PC-3 (cell line): ENCODE measurements around the gene MTMR4. TPM values are rescaled to one million over a fixed set of nuclear protein-coding genes. Genes with fewer than 3 reads are reported as not detected.

Experiments used
- ATAC-seq: fragments of 200-7000 bp; cut with Tn5 transposase; 2 replicates; pipeline ENCODE4 v1.9.1; 2020; ENCODE audit warnings: mild to moderate bottlenecking, moderate library complexity
- BruUV-seq: library from RNA; stranded (reverse); fragments of 400-500 nt; replicated peaks from 2 replicates; lab custom pipeline; 2021; lab: Mats Ljungman, UMichigan
- CTCF ChIA-PET: fragments of 300-600 bp; sonication (Branson Sonifier 250); formaldehyde crosslinking; loops from one replicate; lab custom pipeline; 2022; ENCODE audit warnings: antibody characterized with exemption; lab: Charles Lee
- POLR2A ChIA-PET: fragments of 300-600 bp; sonication (Branson Sonifier 250); formaldehyde crosslinking; loops from one replicate; lab custom pipeline; 2022; ENCODE audit warnings: antibody characterized with exemption; ENCODE audit not compliant: unreplicated experiment; lab: Charles Lee
- DNase-seq: peaks from one replicate; pipeline ENCODE4 v3.0.0-alpha.2; 2015
- H2AFZ ChIP-seq: fragments of 300-600 bp; sonication (generic); 2 replicates; pipeline ENCODE4 v1.6.0; 2016; ENCODE audit warnings: antibody characterized with exemption, low read length
- H3F3A ChIP-seq: fragments of 300-600 bp; sonication (generic); one replicate; pipeline ENCODE4 v1.6.0; 2017; ENCODE audit warnings: antibody characterized with exemption, low read length, control low read depth, mild to moderate bottlenecking; ENCODE audit not compliant: unreplicated experiment
- H3K27ac ChIP-seq: fragments of 300-600 bp; sonication (generic); 2 replicates; pipeline ENCODE4 v1.5.1; 2016; ENCODE audit warnings: mild to moderate bottlenecking, low read length
- H3K27me3 ChIP-seq: fragments of 300-600 bp; sonication (generic); 2 replicates; pipeline ENCODE4 v1.6.1; 2016; ENCODE audit warnings: low read length, mixed read lengths
- H3K36me3 ChIP-seq: fragments of 300-600 bp; sonication (generic); 2 replicates; pipeline ENCODE4 v1.6.1; 2016; ENCODE audit warnings: low read depth, mixed run types, low read length, mixed read lengths
- H3K4me1 ChIP-seq: fragments of 300-600 bp; sonication (generic); 2 replicates; pipeline ENCODE4 v1.5.1; 2016; ENCODE audit warnings: low read length; ENCODE audit not compliant: insufficient read depth
- H3K4me2 ChIP-seq: fragments of 300-600 bp; sonication (generic); 2 replicates; pipeline ENCODE4 v1.6.0; 2016; ENCODE audit warnings: low read length
- H3K4me3 ChIP-seq: fragments of 300-600 bp; sonication (generic); 2 replicates; pipeline ENCODE4 v1.5.1; 2016; ENCODE audit warnings: mild to moderate bottlenecking, low read length, mixed read lengths
- H3K79me2 ChIP-seq: fragments of 300-600 bp; sonication (generic); 2 replicates; pipeline ENCODE4 v1.6.1; 2017; ENCODE audit warnings: low read length, mixed read lengths
- H3K9ac ChIP-seq: fragments of 300-600 bp; sonication (generic); 2 replicates; pipeline ENCODE4 v1.6.0; 2016; ENCODE audit warnings: mild to moderate bottlenecking, low read length
- H3K9me2 ChIP-seq: fragments of 300-600 bp; sonication (generic); replicated peaks from 2 replicates; pipeline ENCODE4 v1.6.1; 2016; ENCODE audit warnings: mixed run types, low read length, mixed read lengths
- H3K9me3 ChIP-seq: fragments of 300-600 bp; sonication (generic); 2 replicates; pipeline ENCODE4 v1.6.1; 2016; ENCODE audit warnings: low read length, mixed read lengths
- H4K20me1 ChIP-seq: fragments of 300-600 bp; sonication (generic); 2 replicates; pipeline ENCODE4 v1.6.1; 2016; ENCODE audit warnings: low read length, mixed read lengths
- EZH2 ChIP-seq: fragments of 300-600 bp; sonication (generic); IDR thresholded peaks from one replicate; pipeline ENCODE4 v1.6.1; 2017; ENCODE audit warnings: antibody characterized with exemption, mild to moderate bottlenecking, low read length; ENCODE audit not compliant: unreplicated experiment
- EZH2phosphoT487 ChIP-seq: fragments of 300-600 bp; sonication (generic); IDR thresholded peaks from 2 replicates; pipeline ENCODE4 v1.6.1; 2018; ENCODE audit warnings: mild to moderate bottlenecking, antibody characterized with exemption, low read length, borderline replicate concordance
- intact Hi-C: fragments of 100-400 bp; cut with micrococcal nuclease; formaldehyde crosslinking; loops from 2 replicates; pipeline ENCODE4 v1.9.0; 2023
- total RNA-seq: library from RNA; depleted of rRNA; stranded (reverse); fragments of >200 nt; gene quantifications from 2 replicates; pipeline ENCODE4 v1.2.3, GENCODE V29; 2014
- TF ChIP-seq, protein P1 (sequence below): fragments of 300-600 bp; sonication (generic); conservative IDR thresholded peaks from 2 replicates; pipeline ENCODE4 v1.5.1; 2017; ENCODE audit warnings: antibody characterized with exemption, low read depth, mild to moderate bottlenecking, low read length

The MTMR4 gene
- total RNA-seq, 1 experiment from 2014 or later, result 48.7 TPM

DNA sequence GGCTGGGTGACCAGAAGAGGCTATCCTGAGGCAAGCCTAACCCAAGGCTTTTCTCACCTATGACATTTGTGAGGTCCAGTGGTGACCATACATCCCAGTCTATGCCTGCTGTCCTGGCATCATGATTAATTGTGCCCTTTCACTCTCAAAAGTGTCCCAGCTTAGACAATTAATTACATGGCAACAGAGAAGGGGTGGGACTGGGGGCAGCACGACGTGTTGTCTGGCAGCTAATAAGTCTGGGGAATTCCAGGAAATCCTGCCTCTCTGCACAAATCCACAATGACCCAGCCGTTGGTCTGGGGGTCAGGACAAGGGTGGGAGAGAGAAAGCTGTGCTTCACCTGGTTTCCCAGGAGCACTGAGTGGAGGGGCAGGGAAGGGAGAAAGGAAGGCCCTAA lies 14.0 kb upstream of the MTMR4 start:
- no TSS peak for BruUV-seq
- no peaks in the 10 kb centered on the region for H3K9me3 ChIP-seq
- peaks cover 9% of the 10 kb centered on the region for H3K27me3 ChIP-seq
- H4K20me1 ChIP-seq, result no peaks in the 10 kb centered on the region
- no peaks in the 10 kb centered on the region for H3K9me2 ChIP-seq
- DNase-seq (no peak), ATAC-seq (no peak)
- intact Hi-C loops, result no loop called here
- no peaks in the 10 kb centered on the region for H3K79me2 ChIP-seq
- no peaks in the 10 kb centered on the region for H3K36me3 ChIP-seq
- H3K4me1 ChIP-seq, result 0 out of 2 replicates have a peak, but pooled peaks cover 7% of the 10 kb centered on the region
- TF ChIP-seq, protein P1, sequence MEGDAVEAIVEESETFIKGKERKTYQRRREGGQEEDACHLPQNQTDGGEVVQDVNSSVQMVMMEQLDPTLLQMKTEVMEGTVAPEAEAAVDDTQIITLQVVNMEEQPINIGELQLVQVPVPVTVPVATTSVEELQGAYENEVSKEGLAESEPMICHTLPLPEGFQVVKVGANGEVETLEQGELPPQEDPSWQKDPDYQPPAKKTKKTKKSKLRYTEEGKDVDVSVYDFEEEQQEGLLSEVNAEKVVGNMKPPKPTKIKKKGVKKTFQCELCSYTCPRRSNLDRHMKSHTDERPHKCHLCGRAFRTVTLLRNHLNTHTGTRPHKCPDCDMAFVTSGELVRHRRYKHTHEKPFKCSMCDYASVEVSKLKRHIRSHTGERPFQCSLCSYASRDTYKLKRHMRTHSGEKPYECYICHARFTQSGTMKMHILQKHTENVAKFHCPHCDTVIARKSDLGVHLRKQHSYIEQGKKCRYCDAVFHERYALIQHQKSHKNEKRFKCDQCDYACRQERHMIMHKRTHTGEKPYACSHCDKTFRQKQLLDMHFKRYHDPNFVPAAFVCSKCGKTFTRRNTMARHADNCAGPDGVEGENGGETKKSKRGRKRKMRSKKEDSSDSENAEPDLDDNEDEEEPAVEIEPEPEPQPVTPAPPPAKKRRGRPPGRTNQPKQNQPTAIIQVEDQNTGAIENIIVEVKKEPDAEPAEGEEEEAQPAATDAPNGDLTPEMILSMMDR, result no peak
- no peak for TF ChIP-seq EZH2
- no peak for TF ChIP-seq EZH2phosphoT487
- H3F3A ChIP-seq, result no peaks in the 10 kb centered on the region
- POLR2A ChIA-PET, result no interaction called here
- CTCF ChIA-PET, result interaction anchor here (1.0 kb wide), 1 partner anchor 10 kb away, joined by 3 read pairs; no protein-coding TSS in a partner anchor
- H2AFZ ChIP-seq, result no peak overlapping the region
- H3K27ac ChIP-seq, result no peak overlapping the region
- H3K4me2 ChIP-seq, result no peak overlapping the region
- no peak overlapping the region for H3K4me3 ChIP-seq
- H3K9ac ChIP-seq, result no peak overlapping the region

DNA sequence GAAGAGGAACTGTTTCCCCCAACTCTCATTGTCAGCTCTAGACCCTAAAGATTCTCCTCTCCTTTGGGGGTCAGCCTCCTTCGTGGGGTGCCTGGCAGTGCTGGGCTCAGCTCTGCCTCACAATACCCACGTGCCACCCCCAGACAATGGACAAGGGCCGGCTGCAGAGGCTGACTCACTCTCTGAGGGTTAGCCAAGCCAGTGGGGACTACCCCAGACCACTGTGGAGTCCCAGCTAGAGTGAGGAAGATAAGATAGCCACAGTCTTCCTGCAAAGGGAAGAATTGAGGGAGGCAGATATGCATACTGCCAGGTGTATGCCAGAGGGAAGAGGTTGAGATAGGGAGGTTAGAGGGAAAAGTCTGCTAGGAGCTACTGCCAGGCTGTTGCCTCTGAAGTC lies 13.5 kb upstream of the MTMR4 start:
- no peak overlapping the region for H2AFZ ChIP-seq
- no peaks in the 10 kb centered on the region for H3K79me2 ChIP-seq
- ATAC-seq (no peak), DNase-seq (no peak)
- TF ChIP-seq EZH2, result no peak
- no peak for TF ChIP-seq EZH2phosphoT487
- TF ChIP-seq, protein P1, result no peak
- no peak overlapping the region for H3K4me2 ChIP-seq
- no peaks in the 10 kb centered on the region for H3K9me2 ChIP-seq
- H4K20me1 ChIP-seq, result no peaks in the 10 kb centered on the region
- intact Hi-C loops, result no loop called here
- H3K4me3 ChIP-seq, result no peak overlapping the region
- no peak overlapping the region for H3K27ac ChIP-seq
- ChIA-PET CTCF (interaction anchor here (1.0 kb wide), 1 partner anchor 9 kb away, joined by 3 read pairs; no protein-coding TSS in a partner anchor), POLR2A (no interaction called here)
- H3K9ac ChIP-seq, result no peak overlapping the region
- H3K36me3 ChIP-seq, result no peaks in the 10 kb centered on the region
- no TSS peak for BruUV-seq
- H3F3A ChIP-seq, result no peaks in the 10 kb centered on the region
- H3K4me1 ChIP-seq, result 0 out of 2 replicates have a peak, but pooled peaks cover 7% of the 10 kb centered on the region
- H3K27me3 ChIP-seq, result peaks cover 9% of the 10 kb centered on the region
- no peaks in the 10 kb centered on the region for H3K9me3 ChIP-seq

DNA sequence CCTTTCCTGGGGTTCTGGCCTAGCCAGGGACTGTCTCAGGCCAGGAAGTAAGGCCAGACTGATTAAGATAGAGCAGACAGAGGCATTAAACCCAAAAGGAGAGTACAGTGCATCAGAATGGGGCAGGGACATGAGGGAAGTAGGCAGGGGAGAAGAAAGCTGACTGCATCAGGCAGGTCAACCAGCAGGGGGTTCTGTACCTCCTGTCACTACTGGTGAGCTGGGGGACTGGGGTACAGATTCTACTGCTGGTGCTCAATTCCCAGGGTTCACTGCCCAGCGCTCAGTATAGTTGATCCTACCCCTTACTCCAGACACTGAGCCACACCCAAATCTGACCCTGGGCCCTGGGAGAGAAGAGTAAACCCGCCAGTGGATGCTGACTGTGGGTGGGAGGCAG lies 12.9 kb upstream of the MTMR4 start:
- TF ChIP-seq EZH2phosphoT487 (no peak), EZH2 (no peak)
- TF ChIP-seq, protein P1, result no peak; the same call in 1 of the 2 replicates
- Histone ChIP-seq H3K79me2 (no peaks in the 10 kb centered on the region), H3K4me1 (0 out of 2 replicates have a peak, but pooled peaks cover 3% of the 10 kb centered on the region), H3F3A (no peaks in the 10 kb centered on the region), H3K4me3 (no peak overlapping the region), H3K27me3 (peaks cover 4% of the 10 kb centered on the region), H3K9me2 (no peaks in the 10 kb centered on the region), H3K36me3 (no peaks in the 10 kb centered on the region), H3K9ac (no peak overlapping the region), H3K4me2 (no peak overlapping the region), H3K27ac (no peak overlapping the region), H3K9me3 (no peaks in the 10 kb centered on the region), H4K20me1 (no peaks in the 10 kb centered on the region), H2AFZ (no peak overlapping the region)
- DNase-seq, result no peak
- POLR2A ChIA-PET, result no interaction called here
- intact Hi-C loops, result no loop called here
- CTCF ChIA-PET, result no interaction called here
- BruUV-seq, result no TSS peak
- ATAC-seq, result no peak
